ENCODE data around the gene UBE2E1.

Gene UBE2E1

GRCh38 chr3:23805633-23806533 lies at the start of gene UBE2E1:
TSS of gene UBE2E1 (plus strand) at chr3:23805955. CDS start at chr3:23807270, 1,315 bp downstream.
- peak; percentile 57 for DNase-seq

- no peak for DNase-seq
Measured at GRCh38 chr3:23756206-23756840, 49.4 kb upstream of the UBE2E1 start.

GRCh38 chr3:23758253-23758838 lies 47.4 kb upstream of the UBE2E1 start:
- no peak for DNase-seq

DNA sequence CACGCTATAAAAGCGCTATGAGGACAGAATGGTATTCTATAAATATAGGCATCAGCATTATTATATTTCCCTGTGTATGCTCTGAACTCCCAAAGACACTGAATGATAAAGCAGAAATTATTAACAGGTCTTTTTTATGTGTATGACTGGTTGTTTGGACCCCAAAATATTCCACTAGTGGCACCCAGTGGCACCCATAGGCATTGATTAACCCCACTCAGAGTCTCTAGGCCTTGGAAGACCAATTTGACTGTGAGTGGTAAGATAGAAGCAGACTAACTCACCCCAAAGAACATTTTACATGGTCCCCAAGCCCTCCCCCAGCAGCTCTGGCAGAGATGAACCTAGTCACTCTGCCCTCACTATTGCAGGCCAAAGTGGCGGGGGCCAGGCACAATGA lies 45.4 kb upstream of the UBE2E1 start:
- no peak for DNase-seq

DNA sequence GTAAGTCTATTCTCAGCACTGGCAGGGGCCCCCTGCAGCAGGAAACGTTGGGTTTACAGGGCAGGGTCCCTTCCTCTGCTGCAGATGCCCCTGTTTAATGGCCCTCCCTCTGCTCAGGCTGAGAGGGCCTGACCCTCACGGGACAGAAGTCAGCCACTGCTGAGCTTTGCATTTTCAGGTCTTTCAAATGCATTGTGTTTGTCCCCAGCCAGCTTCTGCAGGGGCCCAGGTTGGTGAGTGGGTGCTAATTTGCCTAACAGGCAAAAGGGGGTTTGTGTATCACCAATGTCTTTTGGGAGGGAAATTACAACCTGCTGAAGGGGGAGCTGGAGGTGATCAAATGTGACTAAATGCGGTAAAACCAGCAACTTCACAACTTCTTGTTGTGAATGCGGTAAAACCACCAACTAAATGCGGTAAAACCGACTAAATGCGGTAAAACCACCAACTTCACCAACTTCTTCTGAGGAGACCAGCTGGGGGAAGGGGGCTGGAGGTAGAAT lies 44.8 kb upstream of the UBE2E1 start:
- no peak for DNase-seq

GRCh38 chr3:23761440-23761896 lies 44.3 kb upstream of the UBE2E1 start:
- no peak for DNase-seq

DNA sequence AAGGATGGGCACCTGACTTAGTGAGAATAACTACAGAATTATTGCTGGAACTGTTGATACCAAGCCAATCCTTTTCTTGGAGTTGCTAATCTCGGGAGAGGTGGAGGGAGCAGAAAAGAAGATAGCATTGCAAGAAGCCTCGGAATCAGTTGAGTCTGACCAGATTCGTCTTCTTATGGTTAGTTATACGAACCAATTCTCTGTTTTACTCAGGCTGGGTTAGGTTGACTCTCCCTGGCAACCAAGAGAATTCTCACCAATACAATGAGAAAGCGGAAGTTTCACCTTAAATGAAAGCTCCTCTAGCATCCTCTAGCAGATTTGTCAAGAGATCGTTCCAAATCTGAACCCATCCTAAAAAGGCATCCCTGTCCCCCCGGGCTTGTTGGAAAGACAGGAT lies 43.5 kb upstream of the UBE2E1 start:
- DNase-seq = no peak

- no peak for DNase-seq
Measured at GRCh38 chr3:23762759-23763477, 42.8 kb upstream of the UBE2E1 start.

GRCh38 chr3:23764407-23764806 lies 41.3 kb upstream of the UBE2E1 start:
- no peak for DNase-seq

DNA sequence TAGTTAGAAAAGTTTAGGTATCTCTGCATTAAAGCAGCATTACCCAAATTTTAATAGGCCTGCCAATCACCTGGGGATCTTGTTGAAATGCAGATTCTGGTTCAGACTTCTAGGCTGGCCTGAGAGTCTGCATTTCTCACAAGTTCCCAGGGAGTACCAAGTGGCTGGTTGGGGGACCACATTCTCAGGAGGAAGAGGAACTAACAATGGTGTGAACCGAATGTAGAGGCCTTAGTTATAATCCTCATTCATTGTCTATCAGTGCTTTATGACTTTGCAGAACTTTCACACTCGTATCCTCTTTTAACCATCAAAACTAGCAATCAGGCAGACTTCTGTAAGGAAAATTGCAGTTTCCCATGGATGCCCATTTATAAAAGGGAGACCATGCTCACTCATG lies 38.2 kb upstream of the UBE2E1 start:
- DNase-seq = no peak

- DNase-seq = no peak
Measured at GRCh38 chr3:23775254-23775909, 30.4 kb upstream of the UBE2E1 start.

DNA sequence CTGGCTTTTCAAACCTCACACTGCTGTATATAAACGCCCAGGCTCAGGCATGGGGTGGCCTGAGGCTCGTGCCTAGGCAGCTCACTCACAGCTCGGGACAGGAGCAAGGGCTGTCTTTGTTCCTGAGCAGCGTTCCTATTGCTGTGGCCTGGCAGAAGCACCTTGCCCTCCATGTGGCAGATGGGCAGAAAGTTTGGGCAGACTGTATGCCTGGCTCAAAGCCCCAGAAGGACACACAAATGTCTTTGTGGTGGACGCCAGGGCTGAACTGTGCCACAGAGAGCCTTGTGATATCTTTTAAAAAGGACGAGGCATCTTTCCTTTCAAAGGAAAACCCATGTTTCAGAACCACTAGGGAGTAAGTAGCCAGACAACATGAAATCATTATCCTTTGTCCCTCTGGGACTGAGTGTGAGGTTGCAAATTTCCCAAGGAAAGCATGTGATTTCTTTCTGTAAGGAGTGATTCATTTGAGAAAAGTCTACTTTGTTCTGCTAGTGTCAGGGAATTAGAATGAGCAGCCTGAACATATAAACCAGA lies 29.3 kb upstream of the UBE2E1 start:
- no peak for DNase-seq

DNA sequence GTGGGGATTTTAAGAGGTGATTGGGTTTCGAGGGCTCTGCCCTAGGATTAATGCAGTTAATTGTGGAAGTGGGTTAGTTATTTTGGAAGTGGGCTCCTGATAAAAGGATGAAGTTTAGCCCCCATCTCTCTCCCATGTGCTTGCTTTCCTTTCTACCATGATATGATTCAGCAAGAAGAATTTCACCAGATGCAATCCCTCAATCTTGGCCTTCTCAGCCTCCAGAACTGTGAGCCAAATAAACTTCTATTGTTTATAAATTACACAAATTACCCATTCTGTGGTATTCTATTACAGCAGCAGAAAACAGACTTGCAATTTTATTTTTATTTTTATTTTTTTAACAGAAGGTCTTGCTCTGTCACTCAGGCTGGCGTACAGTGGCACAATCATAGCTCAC lies 27.3 kb upstream of the UBE2E1 start:
- no peak for DNase-seq

- no peak for DNase-seq
Measured at GRCh38 chr3:23779841-23780240, 25.9 kb upstream of the UBE2E1 start.

GRCh38 chr3:23781051-23781450 lies 24.7 kb upstream of the UBE2E1 start:
- DNase-seq = no peak

- no peak for DNase-seq
Measured at GRCh38 chr3:23781871-23782270, 23.9 kb upstream of the UBE2E1 start.

- DNase-seq = no peak
Measured at GRCh38 chr3:23785097-23785645, 20.6 kb upstream of the UBE2E1 start.

DNA sequence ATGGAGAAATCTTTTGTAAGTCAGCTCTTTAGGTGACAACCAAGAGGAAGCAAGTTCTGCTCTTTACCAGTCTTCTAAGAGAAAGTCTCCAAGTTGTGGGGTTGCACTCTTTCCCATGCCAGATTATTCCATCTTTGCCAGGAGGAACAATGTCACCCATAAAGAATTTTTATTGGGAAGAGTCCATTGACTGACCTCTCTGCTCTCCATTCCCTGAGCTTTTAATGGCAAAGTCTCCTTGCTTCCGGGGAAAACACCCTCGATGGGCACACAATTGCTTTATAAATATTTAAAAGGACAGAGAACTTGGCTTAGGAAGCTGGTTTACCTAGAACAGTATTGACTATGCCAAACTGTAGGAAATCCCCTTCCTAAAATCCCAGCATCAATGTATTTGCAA lies 19.9 kb upstream of the UBE2E1 start:
- no peak for DNase-seq

GRCh38 chr3:23791678-23792077 lies 14.1 kb upstream of the UBE2E1 start:
- DNase-seq = no peak

DNA sequence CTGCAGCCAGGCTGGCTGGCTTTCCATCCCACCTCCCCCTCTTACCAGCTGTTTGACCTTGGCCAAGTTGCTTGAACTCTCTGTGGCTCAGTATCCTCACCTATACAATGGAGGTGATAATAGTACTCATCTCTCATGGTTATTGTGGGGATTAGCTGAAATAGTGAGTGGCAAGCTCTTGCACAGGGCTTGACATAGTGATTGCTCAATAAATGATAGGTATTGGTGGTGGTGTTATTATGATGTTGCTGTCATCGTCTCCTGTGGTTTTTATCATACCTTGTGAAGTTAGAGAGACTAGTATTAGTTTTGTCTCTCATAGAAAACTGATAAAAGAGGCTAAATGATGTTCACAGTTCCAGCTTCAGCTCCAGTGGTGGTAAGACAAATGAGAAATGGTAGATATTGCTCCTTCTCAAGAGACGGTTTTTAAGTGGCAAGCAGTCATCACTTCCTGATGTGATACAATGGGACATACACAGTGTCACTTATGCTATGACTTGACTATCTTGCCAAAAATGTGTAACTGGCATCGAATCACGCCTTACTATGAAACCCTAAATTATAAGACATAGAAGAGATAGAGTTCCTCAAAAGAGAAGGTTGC lies 12.1 kb upstream of the UBE2E1 start:
- no peak for DNase-seq

DNA sequence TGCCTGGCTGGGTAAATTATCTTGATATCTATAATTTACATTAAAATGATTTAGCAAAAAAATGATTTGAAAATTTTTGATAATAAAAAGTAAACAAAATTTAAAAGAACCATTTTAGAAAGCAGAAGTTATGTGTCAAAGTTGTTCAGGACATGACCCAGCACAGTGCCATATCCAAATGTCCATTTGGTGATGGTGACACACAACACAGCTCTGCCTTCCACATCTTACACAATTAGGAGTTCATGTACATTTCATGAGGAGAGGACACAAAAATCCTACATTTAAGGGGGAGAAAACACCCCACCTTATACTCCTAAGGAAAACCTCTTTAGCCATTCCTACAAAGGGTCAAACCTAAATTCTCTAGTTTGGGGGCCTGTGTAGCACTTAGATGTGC lies 10.7 kb upstream of the UBE2E1 start:
- DNase-seq = no peak

All from activated CD4-positive, alpha-beta T cell treated with anti-CD3 and anti-CD28 coated beads for 1 hour (primary cell).